Nephron progenitor cell (in vitro differentiated cells): ENCODE data around the gene FAM43A.

ENCODE experiments used
- DNase-seq: peaks from one replicate; pipeline ENCODE4 v3.0.0; 2021
- H3K27ac Mint-ChIP-seq: 2 replicates; pipeline ENCODE4 v1.8.0; 2021; ENCODE audit warnings: mild to moderate bottlenecking, moderate library complexity, mixed read lengths
- H3K27me3 Mint-ChIP-seq: 2 replicates; pipeline ENCODE4 v1.8.0; 2021; ENCODE audit warnings: mild to moderate bottlenecking, low read depth, mixed read lengths; ENCODE audit not compliant: poor library complexity
- H3K36me3 Mint-ChIP-seq: 2 replicates; pipeline ENCODE4 v1.8.0; 2021; ENCODE audit warnings: low read depth, mixed read lengths
- H3K4me1 Mint-ChIP-seq: 2 replicates; pipeline ENCODE4 v1.8.0; 2021; ENCODE audit warnings: mixed read lengths
- H3K4me3 Mint-ChIP-seq: 2 replicates; pipeline ENCODE4 v1.8.0; 2021; ENCODE audit warnings: mild to moderate bottlenecking, moderate library complexity, mixed read lengths
- H3K9me3 Mint-ChIP-seq: 2 replicates; pipeline ENCODE4 v1.8.0; 2021; ENCODE audit warnings: mild to moderate bottlenecking, moderate library complexity, mixed read lengths
- TF ChIP-seq, protein P1 (sequence below): fragments of 200-600 bp; sonication (generic); IDR thresholded peaks from 2 replicates; pipeline ENCODE4 v1.5.0; 2021; ENCODE audit warnings: antibody characterized with exemption

The FAM43A gene

GRCh38 chr3:194661374-194661773, 24.3 kb upstream of the FAM43A start:
- Mint-ChIP-seq H3K4me1 (no peaks in the 10 kb centered on the region), H3K36me3 (peaks cover 50% of the 10 kb centered on the region), H3K27me3 (no peaks in the 10 kb centered on the region), H3K27ac (peak overlapping the region; percentile 53), H3K4me3 (no peak overlapping the region), H3K9me3 (no peaks in the 10 kb centered on the region)
- DNase-seq, result no peak
- TF ChIP-seq, protein P1, sequence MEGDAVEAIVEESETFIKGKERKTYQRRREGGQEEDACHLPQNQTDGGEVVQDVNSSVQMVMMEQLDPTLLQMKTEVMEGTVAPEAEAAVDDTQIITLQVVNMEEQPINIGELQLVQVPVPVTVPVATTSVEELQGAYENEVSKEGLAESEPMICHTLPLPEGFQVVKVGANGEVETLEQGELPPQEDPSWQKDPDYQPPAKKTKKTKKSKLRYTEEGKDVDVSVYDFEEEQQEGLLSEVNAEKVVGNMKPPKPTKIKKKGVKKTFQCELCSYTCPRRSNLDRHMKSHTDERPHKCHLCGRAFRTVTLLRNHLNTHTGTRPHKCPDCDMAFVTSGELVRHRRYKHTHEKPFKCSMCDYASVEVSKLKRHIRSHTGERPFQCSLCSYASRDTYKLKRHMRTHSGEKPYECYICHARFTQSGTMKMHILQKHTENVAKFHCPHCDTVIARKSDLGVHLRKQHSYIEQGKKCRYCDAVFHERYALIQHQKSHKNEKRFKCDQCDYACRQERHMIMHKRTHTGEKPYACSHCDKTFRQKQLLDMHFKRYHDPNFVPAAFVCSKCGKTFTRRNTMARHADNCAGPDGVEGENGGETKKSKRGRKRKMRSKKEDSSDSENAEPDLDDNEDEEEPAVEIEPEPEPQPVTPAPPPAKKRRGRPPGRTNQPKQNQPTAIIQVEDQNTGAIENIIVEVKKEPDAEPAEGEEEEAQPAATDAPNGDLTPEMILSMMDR, result no peak

GRCh38 chr3:194661946-194662345, 23.7 kb upstream of the FAM43A start:
- H3K27ac Mint-ChIP-seq, result no peak overlapping the region
- DNase-seq, result no peak
- no peaks in the 10 kb centered on the region for H3K27me3 Mint-ChIP-seq

DNA sequence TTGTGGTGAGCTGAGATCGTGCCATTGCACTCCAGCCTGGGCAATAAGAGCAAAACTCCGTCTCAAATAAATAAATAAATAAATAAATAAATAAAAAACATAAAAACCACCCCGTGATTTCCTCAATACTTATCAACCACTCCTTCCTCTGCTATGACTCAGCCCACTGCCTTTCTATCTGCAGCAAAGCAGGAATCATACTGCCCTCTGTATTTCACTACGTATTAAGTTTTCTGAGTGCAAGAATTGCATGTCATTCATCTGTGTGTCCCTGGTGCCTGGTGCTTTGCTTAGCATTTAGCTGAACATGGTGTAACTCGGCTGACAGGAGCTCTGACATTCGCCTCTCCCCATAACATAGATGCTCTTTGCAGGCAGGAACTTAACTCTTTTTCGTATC, 20.8 kb upstream of the FAM43A start:
- H3K27ac Mint-ChIP-seq, result no peak overlapping the region
- no peaks in the 10 kb centered on the region for H3K27me3 Mint-ChIP-seq
- no peak for DNase-seq
- no peaks in the 10 kb centered on the region for H3K9me3 Mint-ChIP-seq
- no peak overlapping the region for H3K4me3 Mint-ChIP-seq
- no peaks in the 10 kb centered on the region for H3K4me1 Mint-ChIP-seq
- peaks cover 50% of the 10 kb centered on the region for H3K36me3 Mint-ChIP-seq
- TF ChIP-seq, protein P1, result no peak

More at GRCh38 chr3:194661946-194662345, 23.7 kb upstream of the FAM43A start:
- Mint-ChIP-seq H3K9me3 (no peaks in the 10 kb centered on the region), H3K4me1 (no peaks in the 10 kb centered on the region), H3K36me3 (peaks cover 50% of the 10 kb centered on the region), H3K4me3 (no peak overlapping the region)
- TF ChIP-seq, protein P1, result no peak

DNA sequence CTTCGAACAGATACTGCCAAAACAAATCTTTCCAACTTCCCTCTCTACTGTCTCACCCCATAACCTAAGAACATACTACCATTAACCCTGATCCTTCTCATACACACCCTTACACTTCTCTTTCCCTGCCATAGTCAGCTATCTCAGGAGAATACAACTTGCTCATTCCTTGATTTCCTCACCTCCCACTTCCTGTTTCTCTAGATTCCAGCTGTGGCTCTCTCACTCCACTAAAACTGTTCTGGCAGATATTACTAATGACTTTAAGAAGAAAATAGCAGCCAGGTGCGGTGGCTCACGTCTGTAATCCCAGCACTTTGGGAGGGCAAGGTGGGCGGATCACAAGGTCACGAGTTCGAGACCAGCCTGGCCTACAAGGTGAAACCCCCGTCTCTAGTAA, 18.3 kb upstream of the FAM43A start:
- Mint-ChIP-seq H3K27me3 (peaks cover under 1% of the 10 kb centered on the region), H3K9me3 (no peaks in the 10 kb centered on the region)
- TF ChIP-seq, protein P1, result no peak

DNA sequence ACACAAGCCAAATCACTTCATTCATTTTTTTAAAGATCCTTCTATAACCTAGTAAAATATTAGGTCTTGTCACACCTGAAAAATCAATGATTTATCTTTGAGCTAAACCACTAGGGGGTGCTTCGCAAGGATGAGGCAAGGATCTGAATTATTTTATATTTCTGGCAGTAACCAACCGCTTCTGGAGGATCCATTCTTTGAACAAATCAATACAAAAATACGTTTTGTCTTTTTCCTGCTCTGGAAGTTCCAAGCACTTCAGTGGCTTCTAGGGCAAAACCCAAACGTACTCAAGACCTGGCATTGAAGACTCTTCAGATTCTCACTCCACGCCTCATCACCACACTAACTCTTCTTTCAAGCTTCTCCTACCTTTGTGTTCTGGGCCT, 14.2 kb upstream of the FAM43A start:
- H3K9me3 Mint-ChIP-seq, result no peaks in the 10 kb centered on the region
- TF ChIP-seq, protein P1, result peak; percentile 62

More for the DNA sequence above, 18.3 kb upstream of the FAM43A start:
- no peak overlapping the region for H3K27ac Mint-ChIP-seq
- H3K36me3 Mint-ChIP-seq, result peaks cover 52% of the 10 kb centered on the region
- DNase-seq, result no peak
- no peak overlapping the region for H3K4me3 Mint-ChIP-seq
- peaks cover 18% of the 10 kb centered on the region for H3K4me1 Mint-ChIP-seq

GRCh38 chr3:194671900-194672808, 13.5 kb upstream of the FAM43A start, which contains the start of gene LSG1:
LSG1 (minus strand) TSS chr3:194672191; CDS start chr3:194672162, 29 bp downstream.
- Mint-ChIP-seq H3K9me3 (no peaks in the 10 kb centered on the region), H3K27me3 (peaks cover 43% of the 10 kb centered on the region), H3K27ac (peak within 1 kb of the TSS; percentile 100), H3K4me3 (peak within 1 kb of the TSS; percentile 100), H3K36me3 (peaks cover 19% of the 10 kb centered on the region), H3K4me1 (peaks cover 24% of the 10 kb centered on the region)
- TF ChIP-seq, protein P1, result no peak
- peak; percentile 89 for DNase-seq

More for the DNA sequence above, 14.2 kb upstream of the FAM43A start:
- peaks cover 24% of the 10 kb centered on the region for H3K4me1 Mint-ChIP-seq
- peaks cover 23% of the 10 kb centered on the region for H3K36me3 Mint-ChIP-seq
- peaks cover 36% of the 10 kb centered on the region for H3K27me3 Mint-ChIP-seq
- H3K4me3 Mint-ChIP-seq, result peak overlapping the region; percentile 100
- no peak for DNase-seq
- H3K27ac Mint-ChIP-seq, result peak overlapping the region; percentile 100
